Stimulated activated CD4-positive, alpha-beta T cell treated with anti-CD3 and anti-CD28 coated beads, Interleukin-4, amount 100 ng/mL, for 4 hours (primary cell): Measurements from ENCODE around the gene ABHD6.
"Not testable (repeated sequence)": the region's sequence is repeated elsewhere in the genome, so short reads cannot be mapped to it uniquely, and the experiment has no call there.

ENCODE experiments used
- DNase-seq, 2 experiments: peaks; one replicate each; pipeline ENCODE4 v3.0.0-alpha.2; 2020

The ABHD6 gene

GRCh38 chr3:58210761-58211460, 26.7 kb upstream of the ABHD6 start, which contains the start of gene DNASE1L3:
Gene DNASE1L3, minus strand, starts transcription at chr3:58210972. Its CDS starts 66 bp downstream, at chr3:58210906.
- no peak for DNase-seq

DNA sequence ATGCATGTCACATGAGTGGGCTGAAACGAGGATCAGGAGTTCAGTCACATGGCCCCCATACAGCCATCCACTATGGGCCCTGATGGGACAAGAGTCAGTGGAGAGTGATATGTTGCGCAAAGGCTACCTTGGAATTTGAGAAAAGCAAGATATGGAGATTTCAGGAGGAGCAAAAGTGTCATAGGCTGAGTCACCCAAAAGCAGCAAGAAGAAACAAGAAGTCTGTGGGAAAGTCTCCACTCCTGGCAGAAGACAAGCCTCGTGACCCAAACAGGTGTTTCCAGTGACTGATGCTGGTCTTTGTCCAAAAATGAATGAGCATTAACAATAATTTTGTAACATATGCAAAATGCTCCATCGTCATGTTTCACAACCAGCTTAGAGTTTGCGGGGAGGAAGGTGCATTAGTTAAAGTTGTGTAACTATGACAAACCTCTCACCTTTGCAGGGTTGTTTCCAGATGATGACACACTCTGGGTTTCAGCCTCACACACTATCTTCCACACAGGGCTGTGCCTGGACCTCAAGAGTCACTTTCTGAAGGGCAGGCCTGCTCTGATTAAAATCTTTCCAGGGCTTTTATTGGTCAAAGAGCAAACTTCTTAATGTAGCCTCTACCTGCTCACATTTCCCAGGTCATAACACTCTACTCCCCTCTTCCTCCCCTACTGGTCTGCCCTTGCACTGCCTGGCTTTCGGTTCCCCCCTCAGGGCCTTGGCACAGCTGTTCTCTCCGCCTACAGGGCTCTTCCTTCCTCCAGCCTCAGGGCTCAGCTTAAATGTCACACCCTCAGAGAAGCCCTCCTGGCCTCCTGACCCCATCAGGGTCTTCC, 22.9 kb upstream of the ABHD6 start:
- DNase-seq: no peak

DNA sequence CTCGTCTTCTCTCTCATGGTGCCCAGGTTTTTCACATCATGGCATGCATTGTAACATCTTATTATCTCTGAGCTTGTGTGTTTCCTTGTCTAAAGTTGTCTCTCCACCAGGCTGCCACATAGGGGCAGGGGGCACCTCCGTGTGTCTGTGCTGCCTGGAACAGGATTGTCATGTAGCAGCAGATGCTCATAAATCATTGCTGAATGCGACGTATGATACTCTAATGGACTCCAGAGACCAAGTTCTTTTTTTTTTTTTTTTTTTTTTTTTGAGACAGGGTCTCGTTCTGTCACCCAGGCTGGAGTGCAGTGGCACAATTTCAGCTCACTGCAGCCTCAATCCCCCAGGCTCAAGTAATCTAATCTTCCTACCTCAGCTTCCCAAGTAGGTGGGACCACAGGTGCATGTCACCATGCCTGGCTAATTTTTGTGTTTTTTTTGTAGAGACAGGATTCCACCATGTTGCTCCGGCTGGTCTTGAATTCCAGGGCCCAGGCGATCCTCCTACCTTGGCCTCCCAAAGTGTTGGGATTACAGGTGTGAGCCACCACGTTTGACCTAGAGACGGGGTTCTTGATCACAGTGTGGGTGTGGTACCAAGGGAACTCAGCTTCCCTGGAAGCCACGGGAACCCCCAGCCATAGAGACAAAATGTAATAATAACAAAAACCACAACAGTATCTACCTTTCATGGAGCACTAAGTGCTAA, 22.1 kb upstream of the ABHD6 start:
- DNase-seq: no peak

DNA sequence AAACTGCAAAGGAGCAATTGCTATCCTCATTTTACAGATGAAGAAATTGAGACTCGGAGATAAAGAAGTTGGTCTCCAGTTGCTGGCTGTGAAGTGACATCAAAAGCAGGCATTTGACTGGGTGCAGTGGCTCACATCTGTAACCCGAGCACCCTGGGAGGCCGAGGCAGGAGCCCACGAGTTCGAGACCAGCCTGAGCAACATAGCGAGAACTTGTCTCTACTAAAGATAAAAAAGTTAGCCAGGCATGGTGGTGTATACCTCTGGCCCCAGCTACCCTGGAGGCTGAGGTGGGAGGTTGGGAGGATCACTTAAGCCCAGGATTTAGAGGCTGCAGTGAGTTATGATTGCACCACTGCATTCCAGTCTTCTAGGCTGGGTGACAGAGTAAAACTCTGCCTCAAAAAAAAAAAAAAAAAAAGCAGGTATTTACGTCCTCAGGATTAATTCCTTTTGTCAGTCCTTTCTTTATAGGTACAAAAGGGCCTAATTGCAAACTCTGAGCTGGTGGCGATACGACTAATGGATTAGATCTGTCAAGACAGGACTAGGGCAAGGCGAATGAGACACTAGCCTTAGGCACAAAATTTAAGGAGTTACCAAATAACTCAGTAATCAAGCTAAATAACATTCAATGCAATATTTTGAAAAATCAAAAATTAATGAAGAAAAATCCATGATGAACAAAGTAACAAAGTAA, 20.9 kb upstream of the ABHD6 start:
- no peak for DNase-seq

DNA sequence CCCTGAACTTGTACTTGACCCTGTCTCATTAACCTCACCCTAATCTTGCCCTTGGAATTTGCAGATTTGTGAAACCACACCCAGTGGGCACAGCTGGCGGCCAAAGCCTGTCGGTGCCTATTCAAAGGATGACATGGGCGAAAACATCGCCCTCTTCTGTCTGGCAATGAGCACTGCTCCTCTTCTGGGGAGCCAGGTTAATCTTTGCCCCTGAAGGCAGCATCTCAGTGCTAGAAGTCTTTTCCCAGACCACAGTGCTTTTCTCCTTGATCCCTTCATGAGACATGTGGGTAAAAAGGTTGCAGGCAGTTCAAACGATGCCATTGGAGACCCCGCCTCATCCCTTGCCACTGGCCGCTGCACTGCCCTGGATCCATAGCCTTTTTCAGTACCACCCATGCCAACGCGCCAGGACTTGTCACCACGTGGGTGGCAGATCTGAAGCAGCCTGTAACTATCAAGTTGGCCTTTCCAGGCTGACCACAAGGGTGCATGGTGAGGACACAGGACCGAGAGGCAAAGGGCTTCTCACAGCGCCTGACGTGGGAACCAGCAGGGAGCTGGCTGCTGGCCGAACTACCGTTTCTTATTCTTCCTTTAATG, 20.3 kb upstream of the ABHD6 start:
- peak; percentile 31 to 44 for DNase-seq

DNA sequence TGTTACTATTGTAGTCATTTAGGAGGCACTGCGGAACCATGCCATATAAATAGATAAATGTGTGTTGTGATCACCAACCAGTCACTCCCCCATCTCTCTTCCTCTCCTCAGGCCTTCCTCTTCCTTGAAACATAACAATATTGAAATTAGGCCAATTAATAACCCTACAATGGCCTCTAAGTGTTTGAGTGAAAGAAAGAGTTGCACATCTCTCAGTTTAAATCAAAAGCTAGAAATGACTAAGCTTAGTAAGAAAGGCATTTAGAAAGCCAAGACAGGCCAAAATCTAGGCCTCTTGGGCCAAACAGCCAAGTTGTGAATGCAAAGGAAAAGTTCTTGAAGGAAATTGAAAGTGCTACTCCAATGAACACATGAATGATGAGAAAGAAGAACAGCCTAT, 18.7 kb upstream of the ABHD6 start:
- no peak for DNase-seq

- no peak for DNase-seq
These were observed 15.3 kb upstream of the ABHD6 start for GRCh38 chr3:58222161-58222724.

DNA sequence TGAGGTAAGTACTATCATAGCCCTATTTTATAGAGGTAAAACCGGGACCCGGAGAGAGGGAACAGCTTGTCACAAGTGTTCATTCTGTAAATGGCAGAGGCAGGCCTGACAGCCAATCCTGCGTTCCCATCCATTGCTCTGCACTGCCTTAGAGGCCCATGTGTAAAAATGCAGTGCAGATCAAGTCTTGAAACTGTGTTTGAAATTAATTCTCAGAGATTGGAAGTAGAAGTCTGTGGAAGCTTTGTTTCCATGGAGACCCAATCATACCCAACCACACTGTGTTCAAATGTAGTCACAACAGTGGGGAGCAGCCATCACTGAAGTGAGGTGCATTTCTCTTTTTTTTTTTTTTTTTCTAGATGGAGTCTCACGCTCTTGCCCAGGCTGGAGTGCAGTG, 13.7 kb upstream of the ABHD6 start:
- no peak for DNase-seq

DNA sequence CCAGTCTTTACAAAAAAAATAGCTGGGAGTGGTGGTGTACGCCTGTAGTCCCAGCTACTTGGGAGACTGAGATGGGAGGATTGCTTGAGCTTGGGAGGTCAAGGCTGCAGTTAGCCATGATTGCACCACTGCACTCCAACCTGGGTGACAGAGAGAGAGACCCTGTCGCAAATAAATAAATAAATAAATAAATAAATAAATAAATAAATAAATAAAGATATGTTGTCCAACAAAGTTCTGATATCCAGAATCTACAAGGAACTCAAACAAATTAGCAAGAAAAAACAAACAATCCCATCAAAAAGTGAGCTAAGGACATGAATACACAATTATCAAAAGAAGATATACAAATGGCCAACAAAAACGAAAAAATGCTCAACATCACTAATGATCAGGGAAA, 9.7 kb upstream of the ABHD6 start:
- DNase-seq: not testable (repeated sequence)

- no peak for DNase-seq
These were observed 6.6 kb upstream of the ABHD6 start for GRCh38 chr3:58230876-58231552.

GRCh38 chr3:58231666-58232065, 5.9 kb upstream of the ABHD6 start:
- no peak for DNase-seq

GRCh38 chr3:58234516-58234931, 3.1 kb upstream of the ABHD6 start:
- no peak for DNase-seq

- DNase-seq: no peak
These were observed 1.6 kb upstream of the ABHD6 start for GRCh38 chr3:58235970-58236369.

- no peak for DNase-seq
These were observed 910 bp upstream of the ABHD6 start for GRCh38 chr3:58236527-58237237.

GRCh38 chr3:58237941-58238681, 519 bp downstream of the ABHD6 start:
- DNase-seq: peak; percentile 31 to 50

DNA sequence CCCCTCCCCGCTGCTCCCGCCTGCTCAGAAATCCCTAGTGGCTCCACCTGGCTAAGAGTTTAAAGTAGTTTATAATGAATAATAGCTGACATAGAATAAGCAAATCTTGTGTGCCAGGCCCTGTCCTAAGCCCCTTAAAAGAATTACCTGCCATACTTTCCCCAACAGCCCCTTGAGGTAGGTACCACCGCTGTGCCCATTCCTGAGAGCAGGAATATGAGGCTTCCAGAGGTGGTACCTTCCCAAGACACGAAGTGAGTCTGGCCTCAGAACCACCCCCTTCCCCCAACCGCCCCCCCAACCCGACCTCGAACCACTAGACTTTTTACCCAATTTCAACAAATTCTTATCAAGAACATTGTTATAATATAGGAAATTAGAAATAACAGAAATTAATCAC, 1.2 kb downstream of the ABHD6 start:
- DNase-seq: no peak

DNA sequence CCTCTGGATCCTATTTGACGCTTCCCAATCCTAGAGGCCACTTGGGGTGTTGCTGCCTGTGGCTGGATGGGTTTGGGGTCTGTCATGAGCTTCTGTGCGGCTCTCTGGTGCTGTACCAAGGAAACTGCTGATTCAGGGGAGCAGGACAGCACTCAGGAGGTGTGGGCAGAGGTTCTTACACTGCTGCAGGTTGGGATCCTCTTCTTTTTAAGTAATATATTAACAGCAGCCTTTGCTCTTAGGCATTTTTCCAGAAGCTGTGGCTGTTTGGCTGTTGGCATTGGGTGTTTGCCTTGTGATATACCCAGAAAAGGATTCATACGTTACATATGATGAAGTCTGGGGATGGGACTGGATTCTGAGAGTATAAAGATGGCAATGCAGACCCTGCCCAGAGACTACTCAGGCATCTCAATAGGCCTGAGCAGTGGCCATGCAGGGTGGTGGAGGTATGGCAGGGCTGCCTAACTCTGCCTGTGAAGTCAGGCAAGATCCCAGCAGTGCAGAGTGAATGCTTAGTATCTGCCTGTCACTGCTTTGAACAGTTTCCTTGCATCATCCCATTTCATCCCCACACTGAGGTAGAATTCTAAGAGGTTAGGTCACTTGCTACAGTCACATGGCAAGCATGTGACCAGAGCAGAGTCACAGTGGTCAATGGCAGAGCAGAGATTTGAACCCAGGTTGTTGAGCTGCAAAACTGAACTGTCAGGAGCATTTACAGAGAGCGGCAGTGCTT, 3.9 kb downstream of the ABHD6 start:
- no peak for DNase-seq

DNA sequence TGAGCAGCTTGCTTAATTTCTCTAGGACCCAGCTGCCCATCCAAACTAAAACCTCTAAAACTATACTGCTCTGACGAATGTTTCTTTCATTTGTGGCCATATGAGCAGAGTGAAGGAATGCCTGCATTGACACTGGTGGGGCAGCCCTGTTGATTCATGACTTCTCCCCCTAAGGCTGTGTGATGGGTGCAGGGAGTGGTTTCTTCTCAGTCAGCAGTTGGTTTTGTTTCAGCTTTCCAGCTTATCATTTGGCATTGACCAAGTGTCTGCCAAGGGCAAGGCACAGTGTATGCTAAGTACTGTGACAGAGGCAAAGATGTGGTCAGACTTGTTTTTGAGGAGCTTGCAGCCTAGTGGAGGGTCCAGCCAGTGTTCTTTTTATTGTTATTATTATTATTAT, 4.7 kb downstream of the ABHD6 start:
- DNase-seq: no peak

GRCh38 chr3:58242860-58243259, 5.3 kb downstream of the ABHD6 start:
- not testable (repeated sequence) for DNase-seq
